Right atrium auricular region (tissue), 2 donors: Measurements from ENCODE around the gene CLIP1. TPM values are rescaled to one million over a fixed set of nuclear protein-coding genes. Genes with fewer than 3 reads are reported as not detected.

Experiments used
- DNase-seq: peaks from one replicate; pipeline ENCODE4 v3.0.0-alpha.2; 2019; ENCODE audit warnings: low spot score
- H3K27ac ChIP-seq, 2 donors: fragments of 200-600 bp; sonication (generic); 1 replicate in 1 of 2; 2 replicates in 1 of 2; pipeline ENCODE4 v1.5.1; 2016 to 2019
- H3K27me3 ChIP-seq, 2 donors: fragments of 200-600 bp; sonication (generic); one replicate each; pipeline versions ENCODE4 v1.5.1 to v1.6.0; 2017 to 2019
- H3K36me3 ChIP-seq: fragments of 200-600 bp; sonication (generic); one replicate; pipeline ENCODE4 v1.5.1; 2016
- H3K4me1 ChIP-seq, 2 donors: fragments of 200-600 bp; sonication (generic); one replicate each; pipeline versions ENCODE4 v1.5.1 to v1.6.0; 2017 to 2019
- H3K4me3 ChIP-seq, 2 donors: fragments of 200-600 bp; sonication (generic); 1 replicate in 1 of 2; 2 replicates in 1 of 2; pipeline ENCODE4 v1.5.1; 2017 to 2019; ENCODE audit warnings: mild to moderate bottlenecking in 1 of 2, moderate library complexity in 1 of 2
- H3K9me3 ChIP-seq, 2 donors: fragments of 200-600 bp; sonication (generic); one replicate each; pipeline ENCODE4 v1.5.1; 2019
- CTCF ChIP-seq, 2 donors: fragments of 200-600 bp; sonication (generic); IDR thresholded peaks; one replicate each; pipeline ENCODE4 v1.5.1; 2019; ENCODE audit warnings: antibody characterized with exemption in 2 of 2
- total RNA-seq, 2 donors: library from RNA; depleted of rRNA; stranded (reverse); fragments of >200 nt; gene quantifications; one replicate each; pipeline ENCODE4 v1.1.0, GENCODE V29; 2016

CLIP1 gene
- total RNA-seq, 2 donors from 2014 or later, result 91.5 to 153 TPM

DNA sequence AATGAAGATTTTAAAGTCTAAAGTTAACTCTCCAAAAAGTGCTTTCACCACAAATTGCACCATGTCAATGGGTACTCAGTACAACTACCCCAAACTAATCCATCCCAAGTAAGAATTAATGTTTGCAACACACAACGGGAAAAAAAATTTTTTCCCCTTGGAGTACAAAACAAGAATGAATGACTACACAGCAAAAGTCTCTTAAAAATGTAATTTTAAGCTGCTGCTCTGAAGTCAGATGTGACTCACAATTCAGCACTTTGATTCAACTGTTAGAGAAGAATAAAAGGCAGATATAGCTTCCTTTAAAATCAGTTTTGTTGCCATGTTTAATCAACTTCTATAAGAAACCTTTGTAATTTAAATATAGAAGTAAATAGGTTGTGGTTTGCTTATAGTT is 113.7 kb downstream of the CLIP1 start:
- Histone ChIP-seq H3K27ac (no peak overlapping the region), H3K27me3 (no peaks in the 10 kb centered on the region), H3K9me3 (no peaks in the 10 kb centered on the region), H3K4me3 (no peak overlapping the region), H3K36me3 (peaks cover 61% of the 10 kb centered on the region), H3K4me1 (no peaks in the 10 kb centered on the region)
- DNase-seq, result no peak
- no peak for TF ChIP-seq CTCF (IDR thresholded peaks at IDR 0.05)

DNA sequence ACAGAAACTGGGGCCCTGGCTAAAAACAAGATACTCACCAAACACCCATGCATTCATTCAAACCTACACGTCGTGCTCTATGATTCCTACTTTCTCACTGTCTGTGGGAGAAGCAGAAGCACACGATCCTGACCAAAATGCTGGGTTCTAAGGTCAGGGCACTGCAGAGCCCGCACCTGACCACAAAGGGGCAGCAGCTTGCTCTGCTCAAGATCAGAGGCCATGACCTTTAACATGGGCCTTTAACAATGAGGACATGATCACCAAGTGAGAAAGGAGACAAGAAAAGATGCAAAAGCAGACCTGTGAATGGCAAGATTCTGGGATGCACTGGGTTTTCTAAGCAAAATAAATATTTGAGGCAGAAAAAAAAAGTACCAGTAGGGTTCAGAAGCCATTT is 116.1 kb downstream of the CLIP1 start:
- Histone ChIP-seq H3K4me3 (no peak overlapping the region), H3K27me3 (no peaks in the 10 kb centered on the region), H3K27ac (no peak overlapping the region), H3K36me3 (peaks cover 75% of the 10 kb centered on the region), H3K4me1 (no peaks in the 10 kb centered on the region), H3K9me3 (no peaks in the 10 kb centered on the region)
- no peak for DNase-seq
- no peak for TF ChIP-seq CTCF (IDR thresholded peaks at IDR 0.05)

DNA sequence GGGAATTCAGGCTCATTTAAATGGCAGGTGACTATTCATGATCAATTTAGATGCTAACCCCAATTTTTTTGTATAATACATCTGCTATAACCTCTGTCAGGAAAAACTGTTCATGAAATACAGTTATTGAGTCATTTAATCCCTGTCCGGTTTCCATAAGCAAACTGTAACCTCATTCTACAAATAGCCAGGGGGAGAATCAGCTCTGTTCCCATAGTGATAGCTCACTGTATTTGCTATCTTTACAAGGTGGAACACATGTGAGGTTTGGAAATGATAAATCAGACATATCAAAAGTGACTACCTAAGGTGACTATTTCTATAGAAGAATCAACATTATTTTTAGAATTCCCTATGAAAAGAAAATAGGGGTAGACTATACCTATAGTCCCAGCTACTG is 117.5 kb downstream of the CLIP1 start:
- H3K4me1 ChIP-seq, result no peaks in the 10 kb centered on the region
- no peak for TF ChIP-seq CTCF (IDR thresholded peaks at IDR 0.05)
- peaks cover 66% of the 10 kb centered on the region for H3K36me3 ChIP-seq
- no peaks in the 10 kb centered on the region for H3K27me3 ChIP-seq
- no peaks in the 10 kb centered on the region for H3K9me3 ChIP-seq
- no peak overlapping the region for H3K4me3 ChIP-seq
- DNase-seq, result no peak
- no peak overlapping the region for H3K27ac ChIP-seq

DNA sequence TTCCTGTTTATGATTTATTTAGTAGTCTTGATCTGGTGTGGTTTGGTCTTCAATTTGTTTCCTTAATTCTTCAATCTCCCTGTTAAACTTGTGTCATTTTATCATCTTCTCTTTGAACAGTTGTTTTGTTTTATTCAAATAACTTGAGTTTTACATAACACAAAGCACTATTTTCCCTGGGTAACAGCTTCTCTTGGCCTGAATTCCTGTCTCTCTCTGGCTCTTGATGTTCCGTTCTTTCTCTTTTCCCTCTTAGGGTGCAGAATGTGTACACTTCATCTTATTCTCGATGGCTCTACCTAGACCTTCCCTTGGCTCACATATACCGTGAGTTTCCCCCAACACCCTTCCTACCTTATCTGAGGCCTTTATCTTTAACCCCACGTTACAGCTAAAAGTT is 119.4 kb downstream of the CLIP1 start:
- H3K4me3 ChIP-seq, result no peak overlapping the region
- H3K27me3 ChIP-seq, result no peaks in the 10 kb centered on the region
- peaks cover 57% of the 10 kb centered on the region for H3K36me3 ChIP-seq
- TF ChIP-seq CTCF (IDR thresholded peaks at IDR 0.05), result no peak
- DNase-seq, result no peak
- H3K27ac ChIP-seq, result no peak overlapping the region
- H3K9me3 ChIP-seq, result no peaks in the 10 kb centered on the region
- H3K4me1 ChIP-seq, result no peaks in the 10 kb centered on the region

GRCh38 chr12:122298071-122298748 is 124.3 kb downstream of the CLIP1 start:
- Histone ChIP-seq H3K4me1 (no peaks in the 10 kb centered on the region), H3K36me3 (peaks cover 51% of the 10 kb centered on the region), H3K27ac (no peak overlapping the region), H3K4me3 (no peak overlapping the region), H3K27me3 (no peaks in the 10 kb centered on the region), H3K9me3 (peaks cover 0 to 5% of the 10 kb centered on the region in 2 donors)
- TF ChIP-seq CTCF (IDR thresholded peaks at IDR 0.05), result no peak
- DNase-seq, result no peak

- no peak for DNase-seq
- Histone ChIP-seq H3K9me3 (peaks cover 0 to 5% of the 10 kb centered on the region in 2 donors), H3K4me3 (no peak overlapping the region), H3K27me3 (no peaks in the 10 kb centered on the region), H3K27ac (no peak overlapping the region), H3K36me3 (peaks cover 44% of the 10 kb centered on the region), H3K4me1 (no peaks in the 10 kb centered on the region)
- TF ChIP-seq CTCF (IDR thresholded peaks at IDR 0.05), result no peak
Observed at GRCh38 chr12:122297494-122297893, 125.0 kb downstream of the CLIP1 start.
